Right lobe of liver (tissue), 4 donors: ENCODE results near the gene CPB2.

Experiments used
- POLR2A ChIP-seq: fragments of 450-650 bp; IDR thresholded peaks from one replicate; pipeline ENCODE4 v1.6.1; 2017; ENCODE audit warnings: antibody characterized with exemption, mild to moderate bottlenecking
- TF ChIP-seq, protein P1 (sequence below), 4 donors: fragments of 200-600 bp in 3 of 4; fragments of 450-650 bp in 1 of 4; IDR thresholded peaks; one replicate each; pipeline versions ENCODE4 v1.5.1 to v1.8.0; 2016 to 2022; ENCODE audit warnings: antibody characterized with exemption in 4 of 4, mild to moderate bottlenecking in 2 of 4
- donor health status: DM: no; HTN: no; CAD: no.
- donor health status: DM: no; HTN: no; CAD: no.
- donor health status: DM: no; HTN: yes; CAD: no.

DNA sequence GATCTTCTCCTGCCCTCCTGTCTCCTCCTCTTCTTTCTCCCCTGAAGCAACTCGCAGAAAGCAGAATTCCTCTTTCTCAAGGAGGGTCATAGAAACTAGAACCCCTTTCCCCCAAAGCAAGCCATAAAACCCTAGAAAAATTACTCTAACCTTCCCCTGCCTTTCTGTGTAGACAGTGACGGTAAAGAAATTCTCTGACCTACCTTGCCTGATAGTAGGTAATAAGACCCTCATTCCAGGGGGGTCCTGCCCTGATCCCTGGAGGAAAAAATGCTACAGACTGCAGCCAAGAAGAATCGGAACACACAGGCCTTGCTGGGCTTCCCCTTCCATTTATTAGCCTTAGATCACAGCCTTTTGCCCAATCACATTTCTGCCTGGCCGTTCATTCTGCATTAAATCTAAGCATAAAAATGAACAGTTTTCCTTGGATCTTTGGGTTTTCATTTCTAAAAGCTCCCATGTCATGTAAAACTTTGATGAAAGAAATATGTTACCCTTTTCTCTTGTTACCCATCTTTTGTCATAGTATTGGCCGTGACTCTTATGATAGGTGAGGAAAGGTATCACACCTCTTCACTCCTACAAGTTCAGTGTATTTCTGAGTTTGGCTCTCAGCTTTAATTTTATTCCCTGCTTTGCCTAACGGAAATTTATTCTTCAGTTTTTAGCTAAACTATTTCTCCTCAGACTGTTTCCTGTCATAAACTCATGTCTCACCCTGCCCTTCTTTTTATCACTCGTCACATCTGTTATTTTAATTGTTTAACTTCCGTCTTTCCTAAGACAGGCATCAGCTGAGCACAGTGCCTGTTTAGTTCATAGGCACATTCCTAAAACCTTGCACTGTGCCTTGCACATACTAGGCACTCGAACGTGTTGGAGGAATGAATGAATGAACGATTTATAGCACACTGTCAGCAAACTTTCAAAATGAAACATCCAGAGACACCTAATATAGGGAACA, 20.4 kb upstream of the CPB2 start:
- no peak for TF ChIP-seq POLR2A
- TF ChIP-seq, protein P1, sequence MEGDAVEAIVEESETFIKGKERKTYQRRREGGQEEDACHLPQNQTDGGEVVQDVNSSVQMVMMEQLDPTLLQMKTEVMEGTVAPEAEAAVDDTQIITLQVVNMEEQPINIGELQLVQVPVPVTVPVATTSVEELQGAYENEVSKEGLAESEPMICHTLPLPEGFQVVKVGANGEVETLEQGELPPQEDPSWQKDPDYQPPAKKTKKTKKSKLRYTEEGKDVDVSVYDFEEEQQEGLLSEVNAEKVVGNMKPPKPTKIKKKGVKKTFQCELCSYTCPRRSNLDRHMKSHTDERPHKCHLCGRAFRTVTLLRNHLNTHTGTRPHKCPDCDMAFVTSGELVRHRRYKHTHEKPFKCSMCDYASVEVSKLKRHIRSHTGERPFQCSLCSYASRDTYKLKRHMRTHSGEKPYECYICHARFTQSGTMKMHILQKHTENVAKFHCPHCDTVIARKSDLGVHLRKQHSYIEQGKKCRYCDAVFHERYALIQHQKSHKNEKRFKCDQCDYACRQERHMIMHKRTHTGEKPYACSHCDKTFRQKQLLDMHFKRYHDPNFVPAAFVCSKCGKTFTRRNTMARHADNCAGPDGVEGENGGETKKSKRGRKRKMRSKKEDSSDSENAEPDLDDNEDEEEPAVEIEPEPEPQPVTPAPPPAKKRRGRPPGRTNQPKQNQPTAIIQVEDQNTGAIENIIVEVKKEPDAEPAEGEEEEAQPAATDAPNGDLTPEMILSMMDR (IDR thresholded peaks at IDR 0.05), result no peak
